HG03439 (cell line): ENCODE data around the gene ZNF30.
"Not testable (repeated sequence)": the region's sequence is repeated elsewhere in the genome, so short reads cannot be mapped to it uniquely, and the experiment has no call there.

Experiments used
- ATAC-seq: cut with Tn5 transposase; IDR thresholded peaks from one replicate; pipeline ENCODE4 v1.9.1; 2021; ENCODE audit warnings: mild to moderate bottlenecking, moderate library complexity; ENCODE audit not compliant: unreplicated experiment

The ZNF30 gene

GRCh38 chr19:34985249-34986022, 58.7 kb downstream of the ZNF30 start:
- no peak for ATAC-seq

GRCh38 chr19:34988119-34988518, 61.4 kb downstream of the ZNF30 start:
- ATAC-seq = no peak

DNA sequence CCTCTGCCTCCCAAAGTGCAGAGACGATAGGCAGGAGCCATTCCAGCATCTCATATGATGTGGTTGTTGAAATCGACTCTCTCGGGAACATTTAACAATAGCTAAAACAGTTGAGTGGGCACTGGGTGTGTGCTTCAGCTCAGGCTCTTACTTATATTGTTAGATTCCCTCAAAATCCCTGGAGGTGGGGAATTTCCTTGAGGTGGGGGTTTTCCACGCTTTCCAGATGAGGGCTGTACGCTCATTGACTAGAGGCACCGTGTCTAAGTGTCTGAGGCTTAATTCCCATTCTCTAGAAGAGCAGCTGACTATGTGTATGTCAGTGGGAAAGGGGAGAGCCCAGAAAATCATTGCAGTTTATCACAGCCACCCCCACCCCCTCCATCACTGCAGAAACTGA, 62.6 kb downstream of the ZNF30 start:
- ATAC-seq = no peak

DNA sequence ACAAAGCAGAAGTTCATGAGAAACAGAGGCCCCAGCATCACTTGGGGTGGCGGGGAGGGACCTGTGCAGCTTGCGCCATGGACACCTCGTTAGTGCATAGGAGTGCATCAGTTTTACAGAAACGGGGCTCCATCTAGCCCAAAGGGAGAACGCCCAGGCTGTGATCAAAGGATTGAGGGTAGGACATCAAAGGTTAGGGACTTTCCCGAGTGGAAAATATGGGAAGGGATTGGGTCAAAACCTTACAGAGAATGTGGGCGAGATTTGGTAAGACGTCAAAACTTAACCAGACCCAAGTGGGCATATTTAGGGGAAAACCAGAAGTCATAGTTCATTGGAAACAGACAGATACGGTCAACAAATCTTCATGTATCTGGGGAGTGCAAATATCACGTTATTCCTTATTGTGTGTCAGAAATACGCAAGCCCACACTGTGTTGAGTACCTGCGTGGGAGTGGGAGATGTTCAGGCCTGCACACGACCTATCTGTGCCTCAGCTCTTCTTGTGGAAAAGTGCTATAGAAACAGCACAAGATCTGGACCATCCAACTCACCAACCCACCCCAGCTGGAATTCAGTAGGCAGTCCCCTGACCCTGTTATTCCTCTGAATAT, 64.0 kb downstream of the ZNF30 start:
- ATAC-seq = no peak

DNA sequence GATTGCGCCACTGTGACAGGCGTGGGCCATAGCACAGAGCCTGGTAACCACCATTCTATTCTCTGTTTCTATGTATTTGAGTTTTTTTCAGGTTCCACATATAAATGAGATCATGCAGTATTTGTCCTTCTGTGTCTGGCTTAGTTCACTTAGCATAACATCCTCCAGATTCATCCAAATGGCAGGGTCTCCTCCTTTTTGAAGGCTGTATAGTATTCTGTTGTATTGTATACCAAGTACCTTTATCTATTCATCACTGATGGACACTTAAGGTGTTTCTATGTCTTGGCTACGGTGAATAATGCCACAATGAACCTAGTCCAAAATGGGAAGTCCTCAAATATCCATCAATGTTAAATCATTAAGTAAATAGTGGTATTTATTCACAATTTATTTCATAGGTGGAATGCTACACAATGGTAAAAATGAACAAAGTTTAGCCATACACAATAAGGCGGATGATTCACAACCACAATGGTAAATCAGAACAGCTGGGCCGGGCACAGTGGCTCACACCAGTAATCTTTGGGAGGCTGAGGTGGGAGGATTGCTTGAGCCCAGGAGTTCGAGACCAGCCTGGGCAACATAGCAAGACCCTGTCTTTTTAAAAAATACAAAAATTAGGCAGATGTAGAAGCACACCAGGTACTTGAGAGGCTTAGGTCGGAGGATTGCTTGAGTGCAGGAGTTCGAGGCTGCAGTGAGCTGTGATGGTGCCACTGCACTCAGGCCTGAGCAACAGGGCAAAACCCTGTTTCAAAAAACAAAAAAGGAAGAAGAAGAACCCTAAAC, 65.0 kb downstream of the ZNF30 start:
- no peak for ATAC-seq

DNA sequence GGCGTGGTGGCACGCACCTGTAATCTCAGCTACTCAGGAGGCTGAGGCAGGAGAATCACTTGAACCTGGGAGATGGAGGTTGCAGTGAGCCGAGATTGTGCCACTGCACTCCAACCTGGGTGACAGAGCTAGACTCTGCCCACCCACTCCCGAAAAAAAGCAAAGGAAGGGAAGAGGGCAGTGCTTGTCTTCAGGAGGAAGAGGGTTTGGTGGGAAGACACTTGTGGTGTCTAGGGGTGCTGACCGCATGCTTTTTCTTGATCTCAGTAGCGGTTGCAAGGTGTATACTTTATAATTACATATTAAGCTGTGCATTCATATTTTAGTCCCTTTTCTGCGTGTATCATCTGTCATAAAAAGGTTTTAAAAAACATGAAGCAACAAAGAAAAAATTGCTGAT, 65.9 kb downstream of the ZNF30 start:
- not testable (repeated sequence) for ATAC-seq

DNA sequence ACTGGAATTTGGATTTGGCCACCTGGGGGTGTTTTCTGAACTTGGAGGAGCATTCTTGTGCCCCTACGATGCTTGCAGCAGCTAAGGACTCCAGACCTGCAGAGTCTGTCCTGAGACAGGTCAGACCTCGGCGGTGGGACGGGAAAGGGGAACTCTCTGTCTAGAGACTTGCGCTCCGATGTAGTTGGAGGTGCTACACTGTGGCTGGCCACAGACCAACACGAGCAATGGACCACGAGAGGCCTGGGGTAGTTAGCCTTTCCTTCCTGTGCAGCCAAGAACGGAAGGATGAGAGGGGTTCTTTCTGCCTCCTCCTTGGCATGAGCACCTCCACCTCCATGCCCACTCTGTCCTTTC, 67.6 kb downstream of the ZNF30 start:
- ATAC-seq = no peak
